ENCODE results near the gene CSTB.

DNA sequence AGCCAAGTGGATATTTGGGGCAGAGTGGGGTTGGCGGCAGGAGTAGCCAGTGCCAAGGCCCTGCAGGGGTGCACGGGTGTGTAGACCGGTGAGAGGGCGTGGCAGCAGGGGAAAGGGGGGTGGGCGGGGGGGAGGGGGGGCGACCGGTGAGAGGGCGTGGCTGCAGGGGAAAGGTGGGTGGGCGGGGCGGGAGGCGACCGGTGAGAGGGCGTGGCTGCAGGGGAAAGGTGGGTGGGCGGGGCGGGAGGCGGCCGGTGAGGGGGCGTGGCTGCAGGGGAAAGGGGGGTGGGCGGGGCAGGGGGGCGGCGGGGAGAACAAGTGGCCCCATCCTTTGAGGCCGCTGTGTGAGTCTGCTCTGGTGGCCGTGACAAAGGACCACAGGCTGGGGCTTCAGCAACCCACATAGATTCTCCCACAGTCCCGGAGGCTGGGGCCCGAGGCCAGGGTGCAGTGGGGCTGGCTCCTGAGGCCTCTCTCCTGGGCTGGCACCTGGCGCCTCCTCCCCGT is 39.1 kb upstream of the CSTB start:
- TF ChIP-seq, protein P1, sequence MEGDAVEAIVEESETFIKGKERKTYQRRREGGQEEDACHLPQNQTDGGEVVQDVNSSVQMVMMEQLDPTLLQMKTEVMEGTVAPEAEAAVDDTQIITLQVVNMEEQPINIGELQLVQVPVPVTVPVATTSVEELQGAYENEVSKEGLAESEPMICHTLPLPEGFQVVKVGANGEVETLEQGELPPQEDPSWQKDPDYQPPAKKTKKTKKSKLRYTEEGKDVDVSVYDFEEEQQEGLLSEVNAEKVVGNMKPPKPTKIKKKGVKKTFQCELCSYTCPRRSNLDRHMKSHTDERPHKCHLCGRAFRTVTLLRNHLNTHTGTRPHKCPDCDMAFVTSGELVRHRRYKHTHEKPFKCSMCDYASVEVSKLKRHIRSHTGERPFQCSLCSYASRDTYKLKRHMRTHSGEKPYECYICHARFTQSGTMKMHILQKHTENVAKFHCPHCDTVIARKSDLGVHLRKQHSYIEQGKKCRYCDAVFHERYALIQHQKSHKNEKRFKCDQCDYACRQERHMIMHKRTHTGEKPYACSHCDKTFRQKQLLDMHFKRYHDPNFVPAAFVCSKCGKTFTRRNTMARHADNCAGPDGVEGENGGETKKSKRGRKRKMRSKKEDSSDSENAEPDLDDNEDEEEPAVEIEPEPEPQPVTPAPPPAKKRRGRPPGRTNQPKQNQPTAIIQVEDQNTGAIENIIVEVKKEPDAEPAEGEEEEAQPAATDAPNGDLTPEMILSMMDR (IDR thresholded peaks at IDR 0.05): no peak
- no peak for TF ChIP-seq POLR2A (IDR thresholded peaks at IDR 0.05)
